Body of pancreas (tissue), 4 donors: ENCODE results near the gene JAGN1. TPM values are rescaled to one million over a fixed set of nuclear protein-coding genes. Genes with fewer than 3 reads are reported as not detected.
"Not testable (repeated sequence)": the region's sequence is repeated elsewhere in the genome, so short reads cannot be mapped to it uniquely, and the experiment has no call there.

Source experiments
- ATAC-seq: fragments of 150-250 bp; one replicate; pipeline ENCODE4 v1.9.1; 2016
- DNase-seq, 4 donors: peaks; one replicate each; pipeline ENCODE4 v3.0.0-alpha.2; 2019
- H3K27ac ChIP-seq, 4 donors: fragments of 200-600 bp; sonication (generic); 1 replicate in 3 of 4; 2 replicates in 1 of 4; pipeline versions ENCODE4 v1.5.1 to v1.6.1; 2016 to 2019; ENCODE audit warnings: mild to moderate bottlenecking in 1 of 4, mixed read lengths in 1 of 4, moderate library complexity in 1 of 4
- H3K27me3 ChIP-seq, 2 donors: fragments of 200-600 bp; sonication (generic); one replicate each; pipeline ENCODE4 v1.6.0; 2016; ENCODE audit warnings: mild to moderate bottlenecking in 1 of 2
- H3K36me3 ChIP-seq, 2 donors: fragments of 200-600 bp; sonication (generic); replicated peaks in 1 of 2; 2 replicates each; pipeline ENCODE4 v1.5.1; 2016; ENCODE audit warnings: low read depth in 2 of 2; ENCODE audit not compliant: insufficient read depth in 1 of 2
- H3K4me1 ChIP-seq: fragments of 200-600 bp; sonication (generic); one replicate; pipeline ENCODE4 v1.6.0; 2016
- H3K4me3 ChIP-seq, 2 donors: fragments of 200-600 bp; sonication (generic); 1 replicate in 1 of 2; 2 replicates in 1 of 2; pipeline ENCODE4 v1.5.1; 2016 to 2019
- H3K9me3 ChIP-seq, 3 donors: fragments of 200-600 bp; sonication (generic); 1 replicate in 2 of 3; 2 replicates in 1 of 3; pipeline ENCODE4 v1.5.1; 2016
- CTCF ChIP-seq, 7 experiments: fragments of 450-650 bp in 4 of 7; fragments of 200-600 bp in 3 of 7; sonication (generic) in 3 of 7; IDR thresholded peaks; one replicate each; pipeline ENCODE4 v1.5.1; 2016 to 2019; ENCODE audit warnings: antibody characterized with exemption in 7 of 7
- POLR2A ChIP-seq, 3 donors: fragments of 450-650 bp; IDR thresholded peaks; one replicate each; pipeline ENCODE4 v1.6.1; 2016; ENCODE audit warnings: antibody characterized with exemption in 3 of 3, mild to moderate bottlenecking in 2 of 3
- WGBS, 2 donors: methylation state at CpG; one replicate each; pipeline ENCODE4 v1.1.5; 2017; 5-methylcytosine and 5-hydroxymethylcytosine counted together
- intact Hi-C: fragments of 100-400 bp; cut with DNase I; formaldehyde crosslinking; loops from one replicate; pipeline ENCODE4 v1.15.1; 2023
- total RNA-seq, 2 donors: library from RNA; depleted of rRNA; stranded (reverse); fragments of >200 nt; gene quantifications; one replicate each; pipeline ENCODE4 v1.1.0, GENCODE V29; 2016

JAGN1 gene
- total RNA-seq, 2 donors from 2014 or later: 5.6 to 19.7 TPM

GRCh38 chr3:9898467-9899241 is 8.2 kb downstream of the JAGN1 start:
- Histone ChIP-seq H3K9me3 (no peaks in the 10 kb centered on the region), H3K27me3 (no peaks in the 10 kb centered on the region), H3K36me3 (no peaks in the 10 kb centered on the region), H3K4me1 (peaks cover 71% of the 10 kb centered on the region), H3K27ac (peak overlapping the region; percentile 66 to 85 (median 85)), H3K4me3 (no peak overlapping the region)
- intact Hi-C loops: no loop called here
- WGBS, 2 donors: 19 to 28% methylated on average over 8 of the region's 8 CpGs
- peak in 3 of 4 donors; percentile 43 to 53 (median 47) for DNase-seq
- no peak for ATAC-seq
- TF ChIP-seq POLR2A (IDR thresholded peaks at IDR 0.05): no peak
- no peak for TF ChIP-seq CTCF (IDR thresholded peaks at IDR 0.05)

GRCh38 chr3:9899289-9899791 is 8.9 kb downstream of the JAGN1 start:
- intact Hi-C loops: no loop called here
- Histone ChIP-seq H3K36me3 (no peaks in the 10 kb centered on the region), H3K4me3 (no peak overlapping the region), H3K4me1 (peaks cover 77% of the 10 kb centered on the region), H3K27ac (peak overlapping the region; percentile 66 to 85 (median 85)), H3K9me3 (no peaks in the 10 kb centered on the region), H3K27me3 (no peaks in the 10 kb centered on the region)
- no peak for TF ChIP-seq CTCF (IDR thresholded peaks at IDR 0.05)
- no peak for TF ChIP-seq POLR2A (IDR thresholded peaks at IDR 0.05)
- DNase-seq (no peak), ATAC-seq (no peak)
- WGBS, 2 donors: 38 to 40% methylated on average over 3 of the region's 3 CpGs

- 50 to 56% methylated on average over 6 of the region's 6 CpGs for WGBS, 2 donors
- H3K4me3 ChIP-seq, H3K9me3 ChIP-seq, H3K27me3 ChIP-seq, ATAC-seq, intact Hi-C loops, H3K36me3 ChIP-seq: not testable (repeated sequence)
- peak overlapping the region in 1 of 4 donors; percentile 40 for H3K27ac ChIP-seq
- peaks cover 77% of the 10 kb centered on the region for H3K4me1 ChIP-seq
- DNase-seq: peak in 1 of 4 donors; percentile 26
Observed at GRCh38 chr3:9900965-9901415, 10.6 kb downstream of the JAGN1 start.

- DNase-seq: no peak
- Histone ChIP-seq H3K9me3 (no peaks in the 10 kb centered on the region), H3K27ac (peak overlapping the region in 3 of 4 donors; percentile 61 to 73 (median 71)), H3K4me1 (peaks cover 72% of the 10 kb centered on the region), H3K27me3 (no peaks in the 10 kb centered on the region), H3K36me3 (no peaks in the 10 kb centered on the region), H3K4me3 (no peak overlapping the region)
- no peak for ATAC-seq
- WGBS, 2 donors: 48 to 82% methylated on average over 3 to 5 of the region's 5 CpGs
- TF ChIP-seq CTCF (IDR thresholded peaks at IDR 0.05): no peak
- TF ChIP-seq POLR2A (IDR thresholded peaks at IDR 0.05): no peak
- intact Hi-C loops: no loop called here
Observed at GRCh38 chr3:9901967-9902366, 11.6 kb downstream of the JAGN1 start.

- intact Hi-C loops: no loop called here
- H3K36me3 ChIP-seq: no peaks in the 10 kb centered on the region
- no peaks in the 10 kb centered on the region for H3K27me3 ChIP-seq
- WGBS, 2 donors: 9 to 14% methylated on average over 6 to 13 of the region's 13 CpGs
- no peaks in the 10 kb centered on the region for H3K9me3 ChIP-seq
- peak within 1 kb of the TSS in 1 of 2 donors; percentile 9 for H3K4me3 ChIP-seq
- H3K4me1 ChIP-seq: peaks cover 65% of the 10 kb centered on the region
- DNase-seq (peak; percentile 63 to 76 (median 67)), ATAC-seq (peak; percentile 48)
- TF ChIP-seq POLR2A (IDR thresholded peaks at IDR 0.05) (peak; percentile 28 to 72 (median 72)), CTCF (IDR thresholded peaks at IDR 0.05) (no peak)
- H3K27ac ChIP-seq: peak within 1 kb of the TSS; percentile 58 to 73 (median 66)
Observed at GRCh38 chr3:9902372-9903237, 12.2 kb downstream of the JAGN1 start, which contains the start of gene IL17RE. IL17RE (plus strand) TSS chr3:9902848; CDS start chr3:9902933, 85 bp downstream.
